IMR-90 (cell line): ENCODE data around the gene TBX3. TPM values are rescaled to one million over a fixed set of nuclear protein-coding genes. Genes with fewer than 3 reads are reported as not detected.

Source experiments
- ATAC-seq: fragments of 200-7000 bp; cut with Tn5 transposase; 2 replicates; pipeline ENCODE4 v1.9.1; 2020; ENCODE audit warnings: low read depth, mild to moderate bottlenecking, moderate library complexity
- BruUV-seq: library from RNA; stranded (reverse); fragments of 400-500 nt; replicated peaks from 2 replicates; lab custom pipeline; 2021; lab: Mats Ljungman, UMichigan
- CTCF ChIA-PET: fragments of 300-600 bp; formaldehyde crosslinking; extraction: SDS; loops from one replicate; lab custom pipeline; 2021; ENCODE audit warnings: antibody characterized with exemption; lab: Yijun Ruan, JAX
- POLR2A ChIA-PET: fragments of 300-600 bp; sonication (Branson Sonifier 250); formaldehyde crosslinking; loops from one replicate; lab custom pipeline; 2022; ENCODE audit warnings: antibody characterized with exemption; ENCODE audit not compliant: unreplicated experiment; lab: Charles Lee
- DNase-seq: peaks from one replicate; pipeline ENCODE4 v3.0.0; 2013
- H2AFZ ChIP-seq: replicated peaks from 2 replicates; pipeline ENCODE3; 2013; ENCODE audit warnings: low read length, mild to moderate bottlenecking; ENCODE audit not compliant: poor library complexity
- H2AK5ac ChIP-seq: 2 replicates; pipeline ENCODE4 v1.6.1; 2013; ENCODE audit warnings: low read depth, low read length, inconsistent platforms
- H2AK9ac ChIP-seq: replicated peaks from 2 replicates; pipeline ENCODE3; 2013; ENCODE audit warnings: mild to moderate bottlenecking, low read depth, low read length, moderate library complexity; ENCODE audit not compliant: poor library complexity
- H2BK120ac ChIP-seq: 2 replicates; pipeline ENCODE4 v1.6.1; 2013; ENCODE audit warnings: low read depth, low read length, inconsistent platforms
- H2BK15ac ChIP-seq: 3 replicates; pipeline ENCODE4 v1.6.1; 2013; ENCODE audit warnings: low read depth, low read length, inconsistent platforms
- H2BK20ac ChIP-seq: 2 replicates; pipeline ENCODE4 v1.6.1; 2013; ENCODE audit warnings: low read depth, mild to moderate bottlenecking, inconsistent platforms, low read length, moderate library complexity
- H2BK5ac ChIP-seq: 2 replicates; pipeline ENCODE4 v1.6.1; 2013; ENCODE audit warnings: mild to moderate bottlenecking, low read depth, low read length, inconsistent platforms; ENCODE audit not compliant: poor library complexity, severe bottlenecking
- H3K14ac ChIP-seq: replicated peaks from 2 replicates; pipeline ENCODE4 v1.6.1; 2013; ENCODE audit warnings: low read depth, low read length, inconsistent platforms
- H3K18ac ChIP-seq: 2 replicates; pipeline ENCODE4 v1.6.1; 2013; ENCODE audit warnings: low read depth, low read length, control low read depth
- H3K23ac ChIP-seq: 2 replicates; pipeline ENCODE4 v1.6.1; 2013; ENCODE audit warnings: low read depth, low read length, inconsistent platforms
- H3K27ac ChIP-seq: 2 replicates; pipeline ENCODE4 v1.5.1; 2013; ENCODE audit warnings: mild to moderate bottlenecking, control low read depth, low read length; ENCODE audit not compliant: insufficient read depth
- H3K27me3 ChIP-seq: 2 replicates; pipeline ENCODE4 v1.6.1; 2013; ENCODE audit warnings: low read length; ENCODE audit not compliant: control insufficient read depth, insufficient read depth
- H3K36me3 ChIP-seq: 2 replicates; pipeline ENCODE4 v1.6.1; 2013; ENCODE audit warnings: low read length, mixed read lengths; ENCODE audit not compliant: control insufficient read depth, insufficient read depth
- H3K4ac ChIP-seq: 2 replicates; pipeline ENCODE4 v1.6.1; 2013; ENCODE audit warnings: low read depth, low read length, inconsistent platforms
- H3K4me1 ChIP-seq: 2 replicates; pipeline ENCODE4 v1.6.1; 2013; ENCODE audit warnings: low read length, mixed read lengths; ENCODE audit not compliant: control insufficient read depth, insufficient read depth
- H3K4me2 ChIP-seq: 2 replicates; pipeline ENCODE4 v1.6.1; 2013; ENCODE audit warnings: low read depth, mild to moderate bottlenecking, control low read depth, low read length, moderate library complexity
- H3K4me3 ChIP-seq: 2 replicates; pipeline ENCODE4 v1.5.1; 2013; ENCODE audit warnings: low read depth, mild to moderate bottlenecking, control low read depth, low read length, moderate library complexity; ENCODE audit not compliant: insufficient read depth
- H3K56ac ChIP-seq: 2 replicates; pipeline ENCODE4 v1.6.1; 2013; ENCODE audit warnings: low read length, inconsistent platforms; ENCODE audit not compliant: insufficient read depth; ENCODE audit errors: extremely low read depth
- H3K79me1 ChIP-seq, 2 experiments: 2 replicates each; pipeline ENCODE4 v1.6.1; 2013; ENCODE audit warnings: low read length in 2 of 2, inconsistent platforms in 1 of 2, low read depth in 1 of 2
- H3K9ac ChIP-seq: 2 replicates; pipeline ENCODE4 v1.6.1; 2013; ENCODE audit warnings: low read depth, low read length, control low read depth
- H3K9me1 ChIP-seq: 2 replicates; pipeline ENCODE4 v1.6.1; 2013; ENCODE audit warnings: low read length, inconsistent platforms; ENCODE audit not compliant: insufficient read depth
- H3K9me3 ChIP-seq: 2 replicates; pipeline ENCODE4 v1.6.1; 2013; ENCODE audit warnings: low read length; ENCODE audit not compliant: control insufficient read depth, insufficient read depth
- H4K20me1 ChIP-seq: 2 replicates; pipeline ENCODE4 v1.6.1; 2013; ENCODE audit warnings: low read length, inconsistent platforms; ENCODE audit not compliant: insufficient read depth
- H4K5ac ChIP-seq: 2 replicates; pipeline ENCODE4 v1.6.1; 2013; ENCODE audit warnings: mild to moderate bottlenecking, low read depth, low read length, control low read depth
- H4K8ac ChIP-seq, 2 experiments: 2 replicates each; pipeline ENCODE4 v1.6.1; 2013; ENCODE audit warnings: low read depth in 2 of 2, low read length in 2 of 2, control low read depth in 1 of 2, inconsistent platforms in 1 of 2
- H4K91ac ChIP-seq: 2 replicates; pipeline ENCODE4 v1.6.1; 2013; ENCODE audit warnings: low read depth, low read length, inconsistent platforms; ENCODE audit not compliant: insufficient read depth
- BHLHE40 ChIP-seq: fragments of 150-350 bp; IDR thresholded peaks from 2 replicates; pipeline ENCODE4 v1.6.1; 2016; ENCODE audit warnings: mild to moderate bottlenecking, low read depth, low read length
- MAZ ChIP-seq: IDR thresholded peaks from 2 replicates; pipeline ENCODE4 v1.6.1; 2012; ENCODE audit warnings: low read depth, mild to moderate bottlenecking, low read length, improper control_type of control experiment, moderate library complexity, borderline replicate concordance
- NFE2L2 ChIP-seq: fragments of 150-350 bp; IDR thresholded peaks from 2 replicates; pipeline ENCODE4 v1.6.1; 2016; ENCODE audit warnings: low read depth, mild to moderate bottlenecking, low read length
- POLR2A ChIP-seq: IDR thresholded peaks from 2 replicates; pipeline ENCODE4 v1.6.1; 2012; ENCODE audit warnings: mild to moderate bottlenecking, low read depth, low read length
- RAD21 ChIP-seq: IDR thresholded peaks from 2 replicates; pipeline ENCODE4 v1.6.1; 2012; ENCODE audit warnings: low read length, improper control_type of control experiment
- RFX5 ChIP-seq: IDR thresholded peaks from 2 replicates; pipeline ENCODE4 v1.8.0; 2012; ENCODE audit warnings: low read depth, mild to moderate bottlenecking, low read length, moderate library complexity
- WGBS, 2 experiments: methylation state at CpG; one replicate each; pipeline versions ENCODE4 v1.1.5 to v1.1.7; 2013; ENCODE audit warnings: missing lambda C conversion rate in 2 of 2; ENCODE audit not compliant: insufficient read length in 1 of 2; ENCODE audit errors: extremely low coverage in 2 of 2; 5-methylcytosine and 5-hydroxymethylcytosine counted together
- dilution Hi-C: fragments of 300-500 bp; cut with HindIII; formaldehyde crosslinking; loops from one replicate; pipeline ENCODE4 v1.14.3; 2018; ENCODE audit warnings: low sequenced_read_pairs; ENCODE audit not compliant: unreplicated experiment
- in situ Hi-C: fragments of 300-500 bp; cut with MboI; formaldehyde crosslinking; loops from 3 replicates; pipeline ENCODE4 v1.14.3; 2019; ENCODE audit warnings: low sequenced_read_pairs, inconsistent platforms, mixed read lengths
- intact Hi-C: fragments of 100-400 bp; cut with micrococcal nuclease; formaldehyde crosslinking; loops from 2 replicates; pipeline ENCODE4 v1.10.0; 2022
- polyA plus RNA-seq, 3 experiments: library from polyadenylated mRNA; depleted of rRNA; stranded (reverse); fragments of >200 nt; gene quantifications; 2 replicates each; pipeline ENCODE4 v1.2.3, GENCODE V29; 2012; ENCODE audit warnings: low replicate concordance in 1 of 3
- total RNA-seq: library from RNA; depleted of rRNA; stranded (reverse); fragments of >200 nt; gene quantifications from 2 replicates; pipeline ENCODE4 v1.2.3, GENCODE V29; 2012

Gene TBX3
- total and polyA plus RNA-seq, 2 of the 4 experiments (the other 2 are of a cell fraction) = 15.8 to 44.9 TPM

GRCh38 chr12:114678718-114679117 is 5.3 kb downstream of the TBX3 start:
- CTCF ChIA-PET = interaction anchor here (0.6 kb wide), 1 partner anchor 1253 kb away, joined by 4 read pairs; no protein-coding TSS in a partner anchor
- Histone ChIP-seq H2AFZ (no peak overlapping the region), H2BK5ac (peak overlapping the region; percentile 89), H2AK9ac (peak overlapping the region; percentile 73), H3K9me3 (no peaks in the 10 kb centered on the region), H3K18ac (peak overlapping the region; percentile 79), H3K79me1 (peaks cover 0 to 6% of the 10 kb centered on the region in 2 experiments; a peak in 1 of 4 replicates), H3K27me3 (no peaks in the 10 kb centered on the region), H3K4me2 (peak overlapping the region; percentile 95), H4K8ac (peak overlapping the region; percentile 13 to 26; a peak in 3 of 4 replicates), H3K9me1 (no peaks in the 10 kb centered on the region), H2BK20ac (peak overlapping the region; percentile 37), H4K5ac (peak overlapping the region; percentile 46), H2BK120ac (peak overlapping the region; percentile 61), H3K14ac (peak overlapping the region; percentile 79), H3K27ac (peak overlapping the region; percentile 95), H3K9ac (peak overlapping the region; percentile 99), H4K91ac (peak overlapping the region; percentile 58), H2BK15ac (peak overlapping the region; percentile 59; the same call in 1 of the 3 replicates), H3K36me3 (peaks cover 57% of the 10 kb centered on the region), H3K4ac (peak overlapping the region; percentile 83), H3K4me3 (peak overlapping the region; percentile 69), H2AK5ac (peak overlapping the region; percentile 69), H4K20me1 (peaks cover 20% of the 10 kb centered on the region), H3K23ac (peak overlapping the region; percentile 95), H3K56ac (peak overlapping the region; percentile 97), H3K4me1 (peaks cover 13% of the 10 kb centered on the region)
- dilution Hi-C loops = no loop called here
- no CpG with 5 or more reads among the region's 2 CpGs for WGBS, 2 experiments
- BruUV-seq = no TSS peak
- ATAC-seq (no peak), DNase-seq (no peak)
- POLR2A ChIA-PET = no interaction called here
- intact Hi-C loops = loop anchor here (1.0 kb wide), 1 partner anchor 8 kb away; no protein-coding TSS in a partner anchor
- in situ Hi-C loops = loop anchor here (5.0 kb wide), 2 partner anchors 276 to 1079 kb away; no protein-coding TSS in a partner anchor
- TF ChIP-seq RAD21 = no peak
- TF ChIP-seq NFE2L2 = no peak
- TF ChIP-seq POLR2A = no peak
- TF ChIP-seq RFX5 = no peak
- no peak for TF ChIP-seq MAZ
- TF ChIP-seq BHLHE40 = no peak
